Activated CD8-positive, alpha-beta memory T cell treated with anti-CD3 and anti-CD28 coated beads, Interleukin-2, amount 10 ng/mL, durations not matched to agents 7 days and 5 days (primary cell): ENCODE results near the gene RSF1. TPM values are rescaled to one million over a fixed set of nuclear protein-coding genes. Genes with fewer than 3 reads are reported as not detected.
"Not testable (repeated sequence)": the region's sequence is repeated elsewhere in the genome, so short reads cannot be mapped to it uniquely, and the experiment has no call there.

Source experiments
- ATAC-seq: fragments of 150-1000 bp; cut with Tn5 transposase; one replicate; pipeline ENCODE4 v1.10.0; 2021; ENCODE audit warnings: moderate library complexity
- CTCF ChIA-PET: fragments of 350-600 bp; sonication (Branson Sonifier 250); formaldehyde crosslinking; loops from one replicate; lab custom pipeline; 2021; ENCODE audit warnings: antibody characterized with exemption; lab: Charles Lee
- DNase-seq: peaks from one replicate; pipeline ENCODE4 v3.0.0-alpha.2; 2020
- H3K27ac Mint-ChIP-seq: one replicate; pipeline ENCODE4 v1.8.0; 2021; ENCODE audit warnings: mild to moderate bottlenecking, mixed read lengths
- H3K27me3 Mint-ChIP-seq: one replicate; pipeline ENCODE4 v1.8.0; 2021; ENCODE audit warnings: mixed read lengths
- H3K36me3 Mint-ChIP-seq: one replicate; pipeline ENCODE4 v1.8.0; 2021; ENCODE audit warnings: mild to moderate bottlenecking, mixed read lengths
- H3K4me1 Mint-ChIP-seq: one replicate; pipeline ENCODE4 v1.8.0; 2021; ENCODE audit warnings: mixed read lengths
- H3K4me3 Mint-ChIP-seq: one replicate; pipeline ENCODE4 v1.8.0; 2021; ENCODE audit warnings: mild to moderate bottlenecking, moderate library complexity, mixed read lengths
- H3K9me3 Mint-ChIP-seq: one replicate; pipeline ENCODE4 v1.8.0; 2022; ENCODE audit warnings: low read depth, mixed read lengths
- total RNA-seq, 2 experiments: library from RNA; stranded (reverse); gene quantifications; one replicate each; pipeline ENCODE4 v1.2.3, GENCODE V29; 2021

RSF1 gene, protein sequence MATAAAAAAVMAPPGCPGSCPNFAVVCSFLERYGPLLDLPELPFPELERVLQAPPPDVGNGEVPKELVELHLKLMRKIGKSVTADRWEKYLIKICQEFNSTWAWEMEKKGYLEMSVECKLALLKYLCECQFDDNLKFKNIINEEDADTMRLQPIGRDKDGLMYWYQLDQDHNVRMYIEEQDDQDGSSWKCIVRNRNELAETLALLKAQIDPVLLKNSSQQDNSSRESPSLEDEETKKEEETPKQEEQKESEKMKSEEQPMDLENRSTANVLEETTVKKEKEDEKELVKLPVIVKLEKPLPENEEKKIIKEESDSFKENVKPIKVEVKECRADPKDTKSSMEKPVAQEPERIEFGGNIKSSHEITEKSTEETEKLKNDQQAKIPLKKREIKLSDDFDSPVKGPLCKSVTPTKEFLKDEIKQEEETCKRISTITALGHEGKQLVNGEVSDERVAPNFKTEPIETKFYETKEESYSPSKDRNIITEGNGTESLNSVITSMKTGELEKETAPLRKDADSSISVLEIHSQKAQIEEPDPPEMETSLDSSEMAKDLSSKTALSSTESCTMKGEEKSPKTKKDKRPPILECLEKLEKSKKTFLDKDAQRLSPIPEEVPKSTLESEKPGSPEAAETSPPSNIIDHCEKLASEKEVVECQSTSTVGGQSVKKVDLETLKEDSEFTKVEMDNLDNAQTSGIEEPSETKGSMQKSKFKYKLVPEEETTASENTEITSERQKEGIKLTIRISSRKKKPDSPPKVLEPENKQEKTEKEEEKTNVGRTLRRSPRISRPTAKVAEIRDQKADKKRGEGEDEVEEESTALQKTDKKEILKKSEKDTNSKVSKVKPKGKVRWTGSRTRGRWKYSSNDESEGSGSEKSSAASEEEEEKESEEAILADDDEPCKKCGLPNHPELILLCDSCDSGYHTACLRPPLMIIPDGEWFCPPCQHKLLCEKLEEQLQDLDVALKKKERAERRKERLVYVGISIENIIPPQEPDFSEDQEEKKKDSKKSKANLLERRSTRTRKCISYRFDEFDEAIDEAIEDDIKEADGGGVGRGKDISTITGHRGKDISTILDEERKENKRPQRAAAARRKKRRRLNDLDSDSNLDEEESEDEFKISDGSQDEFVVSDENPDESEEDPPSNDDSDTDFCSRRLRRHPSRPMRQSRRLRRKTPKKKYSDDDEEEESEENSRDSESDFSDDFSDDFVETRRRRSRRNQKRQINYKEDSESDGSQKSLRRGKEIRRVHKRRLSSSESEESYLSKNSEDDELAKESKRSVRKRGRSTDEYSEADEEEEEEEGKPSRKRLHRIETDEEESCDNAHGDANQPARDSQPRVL (N-terminal part only)
- total RNA-seq = 10 to 100 TPM; 49.4 to 54.6 TPM

DNA sequence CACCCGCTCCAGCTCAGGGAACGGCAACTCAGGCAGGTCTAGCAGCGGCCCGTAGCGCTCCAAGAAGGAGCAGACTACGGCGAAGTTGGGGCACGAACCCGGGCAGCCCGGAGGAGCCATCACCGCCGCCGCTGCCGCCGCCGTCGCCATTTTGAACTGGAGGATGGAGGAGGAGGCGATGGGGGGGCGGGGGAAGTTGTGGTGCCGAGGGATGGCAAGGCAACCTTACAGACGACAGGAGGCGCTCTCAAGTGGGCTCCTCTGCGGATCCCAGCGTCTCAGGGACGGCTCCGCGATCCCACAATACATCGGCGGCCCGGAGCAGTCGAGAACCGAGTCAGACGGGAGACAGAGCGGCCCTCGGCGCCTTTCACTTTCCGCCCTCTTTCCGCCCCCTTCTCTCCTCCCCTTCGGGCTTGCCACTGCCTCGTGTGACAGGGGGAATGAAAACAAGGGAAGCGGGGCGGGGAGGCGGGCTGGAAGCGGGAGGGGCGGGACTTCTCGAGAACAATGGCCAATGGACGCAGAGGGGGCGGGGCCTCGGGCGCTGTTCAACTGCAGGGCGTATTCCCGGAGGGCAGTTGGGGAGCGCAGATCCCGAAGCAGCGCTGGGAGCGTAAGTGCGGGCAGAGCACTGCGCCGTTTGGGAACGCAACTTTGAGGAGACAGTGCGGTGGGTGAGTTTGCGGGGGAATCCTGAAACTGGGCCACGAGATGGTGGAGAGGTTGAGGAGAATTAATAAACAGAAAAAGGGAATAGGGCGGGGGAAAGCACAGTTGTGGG, at the start of gene RSF1, which contains the start of gene AAMDC:
TSS of gene RSF1 (minus strand) at position 158 of the 784 bp plus-strand sequence. CDS start at position 150, 8 bp downstream.
TSS of gene AAMDC (plus strand) at position 580 of the 784 bp plus-strand sequence. CDS start 21,353 bp downstream, outside the sequence.
- H3K27ac Mint-ChIP-seq = peak within 1 kb of the TSS; percentile 97
- ATAC-seq = peak; percentile 87
- peak; percentile 97 for DNase-seq
- peaks cover 33% of the 10 kb centered on the region for H3K4me1 Mint-ChIP-seq
- H3K9me3 Mint-ChIP-seq = no peaks in the 10 kb centered on the region
- H3K4me3 Mint-ChIP-seq = peak within 1 kb of the TSS; percentile 99
- no peaks in the 10 kb centered on the region for H3K27me3 Mint-ChIP-seq
- CTCF ChIA-PET = interaction anchor here (1.1 to 4.2 kb wide), 4 partner anchors 44 to 176 kb away, joined by 3 to 25 read pairs (median 4); partner anchors contain the start of gene INTS4
- H3K36me3 Mint-ChIP-seq = peaks cover 16% of the 10 kb centered on the region

DNA sequence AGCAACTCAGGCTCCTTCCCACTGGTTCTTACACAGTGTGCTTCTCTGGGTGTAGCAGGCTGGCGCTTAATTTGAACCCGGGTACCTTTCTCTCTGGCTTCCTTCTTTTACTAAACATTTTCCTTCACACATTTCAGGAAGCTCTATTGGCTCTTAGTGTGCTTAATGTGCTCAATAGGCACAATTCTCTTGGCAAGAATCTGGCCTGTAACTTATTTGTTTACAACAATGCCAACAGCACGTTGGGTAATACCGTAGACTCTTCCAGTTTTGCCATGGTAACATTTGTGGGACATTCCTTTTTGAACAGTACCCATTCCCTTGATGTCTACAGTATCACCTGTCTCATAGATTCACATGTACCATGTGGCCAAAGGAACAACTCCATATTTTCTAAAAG, 48.2 kb upstream of the RSF1 start:
- CTCF ChIA-PET = no interaction called here
- no peak overlapping the region for H3K4me3 Mint-ChIP-seq
- peaks cover 2% of the 10 kb centered on the region for H3K9me3 Mint-ChIP-seq
- H3K36me3 Mint-ChIP-seq = peaks cover 17% of the 10 kb centered on the region
- ATAC-seq (no peak), DNase-seq (no peak)
- H3K4me1 Mint-ChIP-seq = no peaks in the 10 kb centered on the region
- H3K27ac Mint-ChIP-seq = no peak overlapping the region
- H3K27me3 Mint-ChIP-seq = no peaks in the 10 kb centered on the region

DNA sequence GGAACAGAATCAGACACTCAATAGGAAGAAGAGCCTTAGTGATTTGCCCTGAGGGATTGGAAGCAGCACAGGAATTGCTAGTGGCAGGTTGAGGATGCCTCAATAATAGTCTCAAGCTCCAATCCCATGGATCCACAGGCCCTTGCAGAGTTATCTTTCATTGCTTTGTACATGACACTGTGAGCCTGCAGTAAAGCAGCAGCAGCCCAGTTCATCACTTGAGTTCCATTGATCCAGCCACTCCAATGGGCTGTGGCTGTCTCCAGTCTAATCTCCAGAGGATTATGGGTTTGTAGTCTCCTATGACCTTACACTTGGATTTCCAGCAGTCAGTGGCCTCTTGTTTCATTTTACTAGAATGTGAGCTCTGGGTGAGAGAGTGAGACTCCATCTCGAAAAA, 45.8 kb upstream of the RSF1 start:
- ATAC-seq (no peak), DNase-seq (no peak)
- no peaks in the 10 kb centered on the region for H3K4me1 Mint-ChIP-seq
- peaks cover 2% of the 10 kb centered on the region for H3K9me3 Mint-ChIP-seq
- CTCF ChIA-PET = no interaction called here
- no peak overlapping the region for H3K4me3 Mint-ChIP-seq
- peaks cover 16% of the 10 kb centered on the region for H3K36me3 Mint-ChIP-seq
- H3K27ac Mint-ChIP-seq = no peak overlapping the region
- no peaks in the 10 kb centered on the region for H3K27me3 Mint-ChIP-seq

DNA sequence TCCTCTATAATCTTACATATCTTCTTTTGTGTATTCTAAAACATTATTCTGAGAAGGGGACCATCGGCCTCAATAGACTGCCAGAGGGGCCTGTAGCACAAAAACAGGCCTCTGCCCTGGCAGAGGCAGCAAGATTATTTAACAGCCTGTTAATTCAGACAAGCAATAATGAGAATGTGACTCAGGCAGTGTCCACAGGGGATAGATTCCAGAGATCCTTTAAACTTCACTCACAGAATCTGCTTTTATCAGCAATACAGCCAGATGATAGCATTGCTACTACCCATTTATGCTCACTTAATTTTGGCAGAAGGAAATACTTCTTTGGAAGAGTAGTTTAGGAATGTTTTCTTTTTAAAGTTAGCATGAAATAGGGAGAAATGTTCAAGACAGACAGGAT, 45.3 kb upstream of the RSF1 start:
- ATAC-seq (no peak), DNase-seq (no peak)
- Mint-ChIP-seq H3K27ac (no peak overlapping the region), H3K27me3 (no peaks in the 10 kb centered on the region), H3K36me3 (peaks cover 15% of the 10 kb centered on the region), H3K4me1 (no peaks in the 10 kb centered on the region), H3K9me3 (peaks cover 2% of the 10 kb centered on the region), H3K4me3 (no peak overlapping the region)
- CTCF ChIA-PET = no interaction called here

DNA sequence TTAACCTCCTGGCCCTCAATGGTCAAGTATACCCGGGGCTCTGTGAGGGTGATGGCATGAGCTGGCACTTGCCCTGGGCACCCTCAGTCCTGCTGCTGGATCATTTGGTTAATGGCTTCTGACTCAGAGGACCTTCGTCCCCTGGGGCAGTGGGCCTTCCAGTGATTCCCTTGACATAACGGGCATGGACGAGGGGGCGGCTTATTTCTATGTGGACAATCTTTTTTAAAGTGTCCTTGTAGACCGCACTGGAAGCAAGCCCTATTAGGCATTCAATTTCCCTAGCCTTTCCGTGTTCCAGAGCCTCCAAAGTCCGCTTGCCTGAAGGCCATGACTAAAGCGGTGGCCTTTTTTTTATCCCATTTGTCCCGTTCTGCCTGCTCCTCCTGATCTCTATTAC, 40.9 kb upstream of the RSF1 start:
- H3K27me3 Mint-ChIP-seq, ATAC-seq, H3K27ac Mint-ChIP-seq, CTCF ChIA-PET, H3K36me3 Mint-ChIP-seq, H3K9me3 Mint-ChIP-seq, H3K4me1 Mint-ChIP-seq, DNase-seq, H3K4me3 Mint-ChIP-seq: not testable (repeated sequence)

DNA sequence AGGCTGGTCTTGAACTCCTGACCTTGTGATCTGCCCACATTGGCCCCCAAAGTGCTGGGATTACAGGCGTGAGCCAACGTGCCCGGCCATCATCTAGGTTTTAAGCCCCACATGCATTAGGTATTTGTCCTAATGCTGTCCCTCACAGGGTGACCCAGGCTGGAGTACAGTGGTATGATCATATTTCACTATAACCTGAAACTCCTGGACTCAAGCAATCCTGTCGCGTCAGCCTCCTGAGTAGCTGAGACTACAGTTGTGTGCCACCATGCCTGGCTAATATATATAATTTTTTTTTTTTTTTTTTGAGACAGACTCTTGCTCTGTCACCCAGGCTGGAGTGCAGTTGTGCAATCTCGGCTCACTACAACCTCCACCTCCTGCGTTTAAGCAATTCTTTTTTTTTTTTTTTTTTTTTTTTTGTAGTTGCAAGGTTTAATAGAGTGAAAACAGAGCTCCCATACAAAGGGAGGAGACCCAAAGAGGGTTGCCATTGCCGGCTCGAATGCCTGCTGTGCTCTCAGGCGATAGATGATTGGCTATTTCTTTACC, 37.5 kb upstream of the RSF1 start:
- ATAC-seq, H3K4me1 Mint-ChIP-seq, CTCF ChIA-PET, DNase-seq, H3K27ac Mint-ChIP-seq, H3K27me3 Mint-ChIP-seq, H3K4me3 Mint-ChIP-seq: not testable (repeated sequence)
- H3K9me3 Mint-ChIP-seq = peaks cover 13% of the 10 kb centered on the region
- H3K36me3 Mint-ChIP-seq = peaks cover 35% of the 10 kb centered on the region

DNA sequence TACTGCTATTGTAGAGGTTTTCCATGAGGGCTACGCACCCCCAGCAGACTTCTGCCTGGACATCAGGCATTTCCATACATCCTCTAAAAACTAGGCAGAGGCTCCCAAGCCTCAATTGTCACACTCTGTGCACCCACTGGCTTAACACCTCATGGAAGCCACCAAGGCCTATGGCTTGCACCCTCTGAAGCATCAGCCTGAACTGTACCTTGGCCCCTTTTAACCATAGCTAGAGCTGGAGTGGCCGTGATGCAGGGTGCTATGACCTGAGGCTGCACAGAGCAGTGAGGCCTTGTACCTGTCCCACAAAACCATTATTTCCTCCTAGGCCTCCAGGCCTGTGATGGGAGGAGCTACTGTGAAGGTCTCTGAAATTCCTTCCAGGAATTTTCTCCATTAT, 34.3 kb upstream of the RSF1 start:
- Mint-ChIP-seq H3K27ac (no peak overlapping the region), H3K36me3 (peaks cover 40% of the 10 kb centered on the region), H3K4me3 (no peak overlapping the region), H3K4me1 (no peaks in the 10 kb centered on the region), H3K9me3 (peaks cover 13% of the 10 kb centered on the region), H3K27me3 (no peaks in the 10 kb centered on the region)
- DNase-seq (no peak), ATAC-seq (no peak)
- CTCF ChIA-PET = no interaction called here

DNA sequence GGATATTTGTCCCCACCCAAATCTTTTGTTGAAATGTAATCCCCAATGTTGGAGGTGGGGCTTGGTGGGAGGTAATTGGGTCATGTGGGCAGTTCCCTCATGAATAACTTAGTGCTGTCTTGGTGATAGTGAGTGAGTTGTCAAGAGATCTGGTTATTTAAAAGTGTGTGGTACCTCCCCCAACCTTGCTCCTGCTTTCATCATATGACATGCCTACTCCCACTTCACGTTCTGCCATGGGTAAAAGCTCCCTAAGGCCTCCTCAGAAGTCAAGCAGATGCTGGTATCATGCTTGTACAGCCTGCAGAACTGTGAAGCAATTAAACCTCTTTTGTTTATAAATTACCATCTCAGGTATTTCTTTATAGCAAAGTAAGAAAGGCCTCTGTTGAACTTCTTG, 31.0 kb upstream of the RSF1 start:
- H3K4me3 Mint-ChIP-seq = no peak overlapping the region
- peaks cover 10% of the 10 kb centered on the region for H3K9me3 Mint-ChIP-seq
- no peak overlapping the region for H3K27ac Mint-ChIP-seq
- ATAC-seq = no peak
- no peaks in the 10 kb centered on the region for H3K4me1 Mint-ChIP-seq
- CTCF ChIA-PET = no interaction called here
- no peak for DNase-seq
- no peaks in the 10 kb centered on the region for H3K27me3 Mint-ChIP-seq
- H3K36me3 Mint-ChIP-seq = peaks cover 33% of the 10 kb centered on the region

DNA sequence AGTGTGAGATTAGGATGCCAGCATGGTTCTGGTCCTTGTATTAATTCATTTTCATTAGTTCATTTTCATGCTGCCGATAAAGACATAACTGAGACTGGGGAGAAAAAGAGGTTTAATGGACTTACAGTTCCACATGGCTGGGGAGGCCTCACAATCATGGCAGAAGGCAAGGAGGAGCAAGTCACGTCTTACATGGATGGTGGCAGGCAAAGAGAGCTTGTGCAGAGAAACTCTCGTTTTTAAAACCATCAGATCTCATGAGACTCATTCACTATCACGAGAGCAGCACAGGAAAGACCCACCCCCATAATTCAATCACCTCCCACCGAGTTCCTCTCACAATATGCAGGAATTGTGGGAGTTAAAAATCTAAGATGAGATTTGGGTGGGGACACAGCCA, 23.2 kb upstream of the RSF1 start:
- H3K36me3 Mint-ChIP-seq = peaks cover 32% of the 10 kb centered on the region
- not testable (repeated sequence) for H3K27ac Mint-ChIP-seq

DNA sequence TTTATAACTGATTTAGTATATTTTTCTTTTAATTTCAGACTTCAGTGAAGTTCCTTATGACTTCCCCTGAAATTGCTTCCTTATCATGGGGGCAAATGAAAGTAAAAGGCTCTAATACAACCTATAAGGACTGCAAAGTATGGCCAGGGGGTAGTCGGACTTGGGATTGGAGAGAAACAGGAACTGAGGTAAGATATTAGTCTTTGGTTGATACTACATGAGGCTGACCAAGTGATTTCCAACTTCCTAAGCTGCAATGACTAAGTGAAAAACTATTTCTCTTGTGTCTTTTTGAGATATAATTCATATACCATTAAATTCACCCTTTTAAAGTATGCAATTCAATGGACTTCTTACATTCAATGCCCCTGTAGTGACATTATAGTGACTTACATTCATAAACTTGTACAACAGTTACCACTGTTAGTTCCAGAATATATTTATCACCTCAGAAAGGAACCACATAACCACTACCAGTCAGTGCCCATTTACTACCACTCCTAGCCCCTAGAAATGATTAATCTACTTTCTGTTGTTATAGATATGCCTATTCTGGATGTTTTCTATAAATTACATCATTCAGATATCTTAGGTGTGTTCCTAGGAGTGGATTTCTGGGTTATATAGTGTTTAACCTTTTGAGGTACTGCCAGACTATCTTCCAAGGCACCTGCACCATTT, 22.1 kb upstream of the RSF1 start:
- DNase-seq = no peak
- no peak for ATAC-seq
- Mint-ChIP-seq H3K4me3 (no peak overlapping the region), H3K9me3 (peaks cover 2% of the 10 kb centered on the region), H3K27me3 (no peaks in the 10 kb centered on the region), H3K4me1 (no peaks in the 10 kb centered on the region), H3K36me3 (peaks cover 32% of the 10 kb centered on the region), H3K27ac (no peak overlapping the region)
- CTCF ChIA-PET = no interaction called here

More for the DNA sequence above, 23.2 kb upstream of the RSF1 start:
- CTCF ChIA-PET, H3K4me3 Mint-ChIP-seq, ATAC-seq, H3K9me3 Mint-ChIP-seq, DNase-seq, H3K4me1 Mint-ChIP-seq, H3K27me3 Mint-ChIP-seq: not testable (repeated sequence)

DNA sequence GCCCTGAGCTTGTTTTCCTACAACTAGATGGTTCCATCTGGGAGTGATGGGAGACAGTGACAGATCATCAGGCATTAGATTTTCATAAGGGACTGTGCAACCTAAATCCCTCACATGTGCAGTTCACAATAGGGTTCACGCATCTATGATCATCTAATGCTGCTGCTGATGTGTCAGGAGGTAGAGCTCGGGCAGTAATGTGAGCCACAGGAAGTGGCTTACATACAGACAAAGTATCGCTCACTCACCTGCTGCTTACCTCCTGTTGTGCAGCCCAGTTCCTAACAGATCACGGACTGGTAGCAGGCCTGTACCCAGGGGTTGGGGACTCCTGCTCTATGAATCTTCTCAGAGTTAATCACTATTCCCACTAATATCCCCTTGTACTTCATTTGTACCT, 12.8 kb upstream of the RSF1 start:
- peaks cover 8% of the 10 kb centered on the region for H3K4me1 Mint-ChIP-seq
- ATAC-seq (peak; percentile 58), DNase-seq (peak; percentile 48)
- H3K36me3 Mint-ChIP-seq = peaks cover 4% of the 10 kb centered on the region
- H3K27ac Mint-ChIP-seq = no peak overlapping the region
- no peak overlapping the region for H3K4me3 Mint-ChIP-seq
- peaks cover 2% of the 10 kb centered on the region for H3K9me3 Mint-ChIP-seq
- CTCF ChIA-PET = no interaction called here
- no peaks in the 10 kb centered on the region for H3K27me3 Mint-ChIP-seq

DNA sequence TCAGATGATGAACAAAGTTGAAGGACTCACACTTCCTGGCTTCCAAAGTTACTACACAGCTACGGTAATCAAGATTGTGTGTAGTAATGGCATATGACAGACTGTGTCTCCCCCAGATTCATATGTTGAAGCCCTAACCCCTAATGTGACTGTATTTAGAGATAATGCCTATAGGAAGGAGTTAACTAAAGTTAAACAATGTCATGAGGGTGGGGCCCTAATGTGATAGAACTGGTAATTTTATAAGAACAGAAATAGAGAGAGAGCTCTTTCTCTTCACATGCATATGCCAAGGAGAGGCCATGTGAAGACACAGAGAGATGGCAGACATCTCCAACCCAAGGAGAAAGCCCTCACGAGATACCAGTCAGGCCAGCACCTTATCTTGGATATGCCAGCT, 8.4 kb upstream of the RSF1 start:
- H3K9me3 Mint-ChIP-seq = peaks cover 2% of the 10 kb centered on the region
- CTCF ChIA-PET = no interaction called here
- H3K27me3 Mint-ChIP-seq = no peaks in the 10 kb centered on the region
- no peak overlapping the region for H3K4me3 Mint-ChIP-seq
- peaks cover 8% of the 10 kb centered on the region for H3K4me1 Mint-ChIP-seq
- H3K36me3 Mint-ChIP-seq = peaks cover 4% of the 10 kb centered on the region
- ATAC-seq = no peak
- no peak for DNase-seq
- H3K27ac Mint-ChIP-seq = no peak overlapping the region
